GM23338 (cell line): ENCODE data around the gene ANKRD45.

Source experiments
- CREB1 ChIP-seq: fragments of 250-450 bp; sonication (Bioruptor Pico); IDR thresholded peaks from 2 replicates; pipeline ENCODE4 v1.5.0; 2020; ENCODE audit warnings: low read depth, mild to moderate bottlenecking, moderate library complexity
- EZH2 ChIP-seq: fragments of 200-600 bp; sonication (generic); IDR thresholded peaks from one replicate; pipeline ENCODE4 v1.8.0; 2017; ENCODE audit warnings: antibody characterized with exemption, mild to moderate bottlenecking, low read depth; ENCODE audit not compliant: unreplicated experiment
- EZH2phosphoT487 ChIP-seq: fragments of 200-600 bp; sonication (generic); IDR thresholded peaks from one replicate; pipeline ENCODE4 v1.8.1; 2018; ENCODE audit warnings: antibody characterized with exemption; ENCODE audit not compliant: unreplicated experiment
- JUNB ChIP-seq: IDR thresholded peaks from one replicate; pipeline ENCODE4 v1.6.1; 2016; ENCODE audit warnings: antibody characterized with exemption; ENCODE audit not compliant: unreplicated experiment
- POLR2AphosphoS5 ChIP-seq: IDR thresholded peaks from 2 replicates; pipeline ENCODE4 v1.6.1; 2016; ENCODE audit warnings: antibody characterized with exemption, low read depth
- ZNF114 ChIP-seq: fragments of 250-450 bp; sonication (Bioruptor Pico); IDR thresholded peaks from 2 replicates; pipeline ENCODE4 v1.5.0; 2020; ENCODE audit warnings: mild to moderate bottlenecking, moderate library complexity
- ZNF331 ChIP-seq: fragments of 250-450 bp; sonication (Bioruptor Pico); IDR thresholded peaks from 2 replicates; pipeline ENCODE4 v1.5.0; 2020; ENCODE audit warnings: low read depth, mild to moderate bottlenecking, moderate library complexity
- TF ChIP-seq, protein P1 (sequence below), 2 experiments: fragments of 200-600 bp in 1 of 2; sonication (generic) in 1 of 2; conservative IDR thresholded peaks; 2 replicates each; pipeline versions ENCODE4 v1.5.1 to v1.6.1; 2016 to 2017; ENCODE audit warnings: antibody characterized with exemption in 2 of 2, low read depth in 2 of 2, mild to moderate bottlenecking in 2 of 2, moderate library complexity in 1 of 2
- TF ChIP-seq, protein P2 (sequence below): IDR thresholded peaks from one replicate; pipeline ENCODE4 v1.6.1; 2018; ENCODE audit warnings: antibody characterized with exemption; ENCODE audit not compliant: unreplicated experiment
- TF ChIP-seq, protein P3 (sequence below): IDR thresholded peaks from 2 replicates; pipeline ENCODE4 v1.6.1; 2016; ENCODE audit warnings: antibody characterized with exemption

DNA sequence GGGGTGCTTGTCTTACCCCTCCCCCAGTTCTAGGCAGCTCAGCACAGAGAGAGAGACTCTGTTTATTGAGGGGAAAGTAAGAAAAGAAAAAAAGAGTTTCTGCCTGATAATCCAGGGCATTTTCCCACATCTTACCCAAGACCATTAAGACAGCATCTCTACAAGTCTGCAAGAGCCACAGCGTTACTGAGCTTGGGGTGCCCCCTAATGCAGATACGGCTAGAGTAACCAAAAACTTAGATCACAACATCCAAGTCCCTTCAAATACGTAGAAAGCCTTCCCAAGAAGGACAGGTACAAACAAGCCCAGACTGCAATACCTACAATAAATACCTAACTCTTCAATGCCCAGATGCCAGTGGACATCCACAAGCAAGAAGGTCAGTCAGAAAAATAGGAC, 40.8 kb downstream of the ANKRD45 start:
- TF ChIP-seq, protein P1, sequence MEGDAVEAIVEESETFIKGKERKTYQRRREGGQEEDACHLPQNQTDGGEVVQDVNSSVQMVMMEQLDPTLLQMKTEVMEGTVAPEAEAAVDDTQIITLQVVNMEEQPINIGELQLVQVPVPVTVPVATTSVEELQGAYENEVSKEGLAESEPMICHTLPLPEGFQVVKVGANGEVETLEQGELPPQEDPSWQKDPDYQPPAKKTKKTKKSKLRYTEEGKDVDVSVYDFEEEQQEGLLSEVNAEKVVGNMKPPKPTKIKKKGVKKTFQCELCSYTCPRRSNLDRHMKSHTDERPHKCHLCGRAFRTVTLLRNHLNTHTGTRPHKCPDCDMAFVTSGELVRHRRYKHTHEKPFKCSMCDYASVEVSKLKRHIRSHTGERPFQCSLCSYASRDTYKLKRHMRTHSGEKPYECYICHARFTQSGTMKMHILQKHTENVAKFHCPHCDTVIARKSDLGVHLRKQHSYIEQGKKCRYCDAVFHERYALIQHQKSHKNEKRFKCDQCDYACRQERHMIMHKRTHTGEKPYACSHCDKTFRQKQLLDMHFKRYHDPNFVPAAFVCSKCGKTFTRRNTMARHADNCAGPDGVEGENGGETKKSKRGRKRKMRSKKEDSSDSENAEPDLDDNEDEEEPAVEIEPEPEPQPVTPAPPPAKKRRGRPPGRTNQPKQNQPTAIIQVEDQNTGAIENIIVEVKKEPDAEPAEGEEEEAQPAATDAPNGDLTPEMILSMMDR (conservative IDR thresholded peaks at IDR 0.05; ENCODE audit: low read depth in 2 of 2): peak; percentile 34 to 71; a peak in 3 of 4 replicates
- TF ChIP-seq JUNB (no peak), EZH2 (no peak), EZH2phosphoT487 (no peak), ZNF114 (CRISPR knock-in tag) (no peak), POLR2AphosphoS5 (no peak), CREB1 (CRISPR knock-in tag) (no peak), ZNF331 (CRISPR knock-in tag) (no peak)
- TF ChIP-seq, protein P2, sequence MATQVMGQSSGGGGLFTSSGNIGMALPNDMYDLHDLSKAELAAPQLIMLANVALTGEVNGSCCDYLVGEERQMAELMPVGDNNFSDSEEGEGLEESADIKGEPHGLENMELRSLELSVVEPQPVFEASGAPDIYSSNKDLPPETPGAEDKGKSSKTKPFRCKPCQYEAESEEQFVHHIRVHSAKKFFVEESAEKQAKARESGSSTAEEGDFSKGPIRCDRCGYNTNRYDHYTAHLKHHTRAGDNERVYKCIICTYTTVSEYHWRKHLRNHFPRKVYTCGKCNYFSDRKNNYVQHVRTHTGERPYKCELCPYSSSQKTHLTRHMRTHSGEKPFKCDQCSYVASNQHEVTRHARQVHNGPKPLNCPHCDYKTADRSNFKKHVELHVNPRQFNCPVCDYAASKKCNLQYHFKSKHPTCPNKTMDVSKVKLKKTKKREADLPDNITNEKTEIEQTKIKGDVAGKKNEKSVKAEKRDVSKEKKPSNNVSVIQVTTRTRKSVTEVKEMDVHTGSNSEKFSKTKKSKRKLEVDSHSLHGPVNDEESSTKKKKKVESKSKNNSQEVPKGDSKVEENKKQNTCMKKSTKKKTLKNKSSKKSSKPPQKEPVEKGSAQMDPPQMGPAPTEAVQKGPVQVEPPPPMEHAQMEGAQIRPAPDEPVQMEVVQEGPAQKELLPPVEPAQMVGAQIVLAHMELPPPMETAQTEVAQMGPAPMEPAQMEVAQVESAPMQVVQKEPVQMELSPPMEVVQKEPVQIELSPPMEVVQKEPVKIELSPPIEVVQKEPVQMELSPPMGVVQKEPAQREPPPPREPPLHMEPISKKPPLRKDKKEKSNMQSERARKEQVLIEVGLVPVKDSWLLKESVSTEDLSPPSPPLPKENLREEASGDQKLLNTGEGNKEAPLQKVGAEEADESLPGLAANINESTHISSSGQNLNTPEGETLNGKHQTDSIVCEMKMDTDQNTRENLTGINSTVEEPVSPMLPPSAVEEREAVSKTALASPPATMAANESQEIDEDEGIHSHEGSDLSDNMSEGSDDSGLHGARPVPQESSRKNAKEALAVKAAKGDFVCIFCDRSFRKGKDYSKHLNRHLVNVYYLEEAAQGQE: no peak
- TF ChIP-seq, protein P3, sequence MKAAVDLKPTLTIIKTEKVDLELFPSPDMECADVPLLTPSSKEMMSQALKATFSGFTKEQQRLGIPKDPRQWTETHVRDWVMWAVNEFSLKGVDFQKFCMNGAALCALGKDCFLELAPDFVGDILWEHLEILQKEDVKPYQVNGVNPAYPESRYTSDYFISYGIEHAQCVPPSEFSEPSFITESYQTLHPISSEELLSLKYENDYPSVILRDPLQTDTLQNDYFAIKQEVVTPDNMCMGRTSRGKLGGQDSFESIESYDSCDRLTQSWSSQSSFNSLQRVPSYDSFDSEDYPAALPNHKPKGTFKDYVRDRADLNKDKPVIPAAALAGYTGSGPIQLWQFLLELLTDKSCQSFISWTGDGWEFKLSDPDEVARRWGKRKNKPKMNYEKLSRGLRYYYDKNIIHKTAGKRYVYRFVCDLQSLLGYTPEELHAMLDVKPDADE: no peak
